ENCODE data around the gene KDM4C.

KDM4C gene

DNA sequence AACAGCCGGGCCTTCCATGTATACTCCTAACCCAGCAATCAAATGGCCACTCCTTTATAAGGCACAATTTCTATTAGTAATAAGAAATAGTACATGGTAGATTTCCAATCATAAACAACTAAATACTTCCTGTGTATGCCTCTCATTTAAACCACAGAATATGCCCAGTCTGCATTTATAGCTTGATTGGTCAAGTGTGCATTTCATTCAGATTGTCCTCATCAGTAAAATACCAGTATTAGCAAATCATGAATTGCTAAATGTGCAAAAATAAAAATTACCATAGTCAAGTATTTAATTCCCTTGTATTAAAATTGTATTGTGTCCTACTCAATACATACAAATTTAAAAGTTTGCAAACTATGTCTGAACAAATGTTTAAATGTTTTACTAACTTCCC is 406.2 kb downstream of the KDM4C start:
- Histone ChIP-seq H3K36me3 (ENCODE audit: insufficient read depth) (no peaks in the 10 kb centered on the region), H3K9ac (no peak overlapping the region), H3K79me2 (ENCODE audit: insufficient read depth, low read depth) (no peaks in the 10 kb centered on the region), H2AFZ (ENCODE audit: low read depth) (no peak overlapping the region), H3K27me3 (ENCODE audit: insufficient read depth, low read depth) (no peaks in the 10 kb centered on the region), H3K27ac (no peak overlapping the region), H3K4me3 (IDR thresholded peaks at IDR 0.05; ENCODE audit: insufficient read depth, low read depth, low read length) (no peak overlapping the region), H4K20me1 (ENCODE audit: insufficient read depth) (no peaks in the 10 kb centered on the region), H3K4me2 (no peak overlapping the region), H3K4me1 (ENCODE audit: low read depth, poor library complexity, severe bottlenecking) (no peaks in the 10 kb centered on the region)
- TF ChIP-seq, protein P1, sequence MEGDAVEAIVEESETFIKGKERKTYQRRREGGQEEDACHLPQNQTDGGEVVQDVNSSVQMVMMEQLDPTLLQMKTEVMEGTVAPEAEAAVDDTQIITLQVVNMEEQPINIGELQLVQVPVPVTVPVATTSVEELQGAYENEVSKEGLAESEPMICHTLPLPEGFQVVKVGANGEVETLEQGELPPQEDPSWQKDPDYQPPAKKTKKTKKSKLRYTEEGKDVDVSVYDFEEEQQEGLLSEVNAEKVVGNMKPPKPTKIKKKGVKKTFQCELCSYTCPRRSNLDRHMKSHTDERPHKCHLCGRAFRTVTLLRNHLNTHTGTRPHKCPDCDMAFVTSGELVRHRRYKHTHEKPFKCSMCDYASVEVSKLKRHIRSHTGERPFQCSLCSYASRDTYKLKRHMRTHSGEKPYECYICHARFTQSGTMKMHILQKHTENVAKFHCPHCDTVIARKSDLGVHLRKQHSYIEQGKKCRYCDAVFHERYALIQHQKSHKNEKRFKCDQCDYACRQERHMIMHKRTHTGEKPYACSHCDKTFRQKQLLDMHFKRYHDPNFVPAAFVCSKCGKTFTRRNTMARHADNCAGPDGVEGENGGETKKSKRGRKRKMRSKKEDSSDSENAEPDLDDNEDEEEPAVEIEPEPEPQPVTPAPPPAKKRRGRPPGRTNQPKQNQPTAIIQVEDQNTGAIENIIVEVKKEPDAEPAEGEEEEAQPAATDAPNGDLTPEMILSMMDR (conservative IDR thresholded peaks at IDR 0.05; ENCODE audit: low read depth, low read length): no peak

DNA sequence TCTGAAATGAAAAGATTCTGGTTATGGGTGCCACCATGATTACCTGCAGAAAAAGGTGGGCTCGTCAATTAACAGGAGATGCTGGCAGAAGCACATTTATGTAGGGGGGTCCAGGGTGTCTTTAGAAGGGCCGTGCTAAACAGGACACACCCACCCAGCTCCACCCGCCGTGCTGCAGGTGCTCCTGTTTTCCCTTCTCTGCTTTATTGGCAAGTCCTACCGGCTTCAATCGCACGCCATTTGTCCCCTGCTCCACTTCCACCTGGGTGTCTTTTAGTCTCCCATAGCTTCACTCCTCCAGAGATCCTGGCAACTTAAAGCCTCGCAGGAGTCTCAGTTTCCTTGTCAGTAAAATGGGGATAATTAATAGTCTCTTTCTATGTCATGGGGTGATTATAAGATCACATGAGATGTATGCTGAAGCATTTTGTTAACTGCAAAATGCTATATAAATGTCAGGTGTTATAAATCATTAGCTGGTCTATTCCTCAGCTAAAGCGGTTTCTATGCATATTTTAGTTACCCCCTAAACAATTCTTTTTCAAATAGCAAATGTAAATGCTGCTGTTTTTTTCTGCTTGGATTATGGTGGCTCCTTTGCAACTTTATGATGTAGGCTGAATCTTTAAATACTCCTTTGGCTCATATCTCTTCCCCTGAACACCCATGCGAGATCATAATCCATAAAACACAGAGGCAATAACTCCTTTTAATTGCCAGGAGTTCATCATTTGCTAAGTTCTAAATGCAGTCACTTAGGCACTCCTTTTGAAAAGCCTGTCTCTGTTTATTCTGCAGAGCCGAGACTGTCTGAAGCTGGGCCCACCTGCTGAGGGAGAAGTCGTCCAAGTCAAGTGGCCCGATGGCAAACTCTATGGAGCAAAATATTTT is 406.9 kb downstream of the KDM4C start:
- Histone ChIP-seq H3K27ac (no peak overlapping the region), H3K4me3 (IDR thresholded peaks at IDR 0.05; ENCODE audit: insufficient read depth, low read depth, low read length) (no peak overlapping the region), H3K27me3 (ENCODE audit: insufficient read depth, low read depth) (no peaks in the 10 kb centered on the region), H3K4me2 (no peak overlapping the region), H3K36me3 (ENCODE audit: insufficient read depth) (no peaks in the 10 kb centered on the region), H3K4me1 (ENCODE audit: low read depth, poor library complexity, severe bottlenecking) (no peaks in the 10 kb centered on the region), H3K79me2 (ENCODE audit: insufficient read depth, low read depth) (no peaks in the 10 kb centered on the region), H4K20me1 (ENCODE audit: insufficient read depth) (no peaks in the 10 kb centered on the region), H2AFZ (ENCODE audit: low read depth) (no peak overlapping the region), H3K9ac (no peak overlapping the region)
- TF ChIP-seq, protein P1 (conservative IDR thresholded peaks at IDR 0.05; ENCODE audit: low read depth, low read length): no peak

DNA sequence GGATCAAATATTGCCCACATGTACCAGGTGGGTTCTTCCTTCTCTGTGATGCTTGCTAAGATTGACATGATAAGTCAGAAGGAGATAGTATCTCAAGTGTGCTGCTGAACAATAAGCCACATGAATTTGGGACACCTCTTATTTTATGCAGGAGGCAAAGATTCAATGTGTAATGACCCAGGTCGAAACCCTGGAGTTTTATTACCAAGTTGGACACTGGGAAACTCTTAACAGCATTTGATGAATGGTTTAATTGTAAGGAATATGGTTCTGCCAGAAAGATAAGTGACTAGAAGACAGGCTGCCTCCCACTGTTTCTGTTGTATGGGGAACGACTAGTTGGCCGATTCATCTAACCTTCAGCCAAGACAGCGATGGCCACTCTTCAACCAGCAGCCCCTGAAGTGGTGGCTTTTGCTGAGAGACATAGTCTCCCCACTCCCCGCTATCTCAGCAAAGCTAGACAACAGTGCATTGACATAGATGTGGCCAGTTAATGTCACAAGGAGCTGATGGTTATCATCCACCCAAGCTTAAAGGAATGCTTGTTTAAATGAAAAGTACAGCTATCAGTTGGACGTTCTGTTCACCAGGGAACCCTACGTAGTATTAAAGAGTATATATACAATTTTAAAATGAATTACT is 407.7 kb downstream of the KDM4C start:
- H3K4me2 ChIP-seq: no peak overlapping the region
- H3K27ac ChIP-seq: no peak overlapping the region
- H3K4me3 ChIP-seq (IDR thresholded peaks at IDR 0.05; ENCODE audit: insufficient read depth, low read depth, low read length): no peak overlapping the region
- H3K36me3 ChIP-seq (ENCODE audit: insufficient read depth): no peaks in the 10 kb centered on the region
- H4K20me1 ChIP-seq (ENCODE audit: insufficient read depth): no peaks in the 10 kb centered on the region
- TF ChIP-seq, protein P1 (conservative IDR thresholded peaks at IDR 0.05; ENCODE audit: low read depth, low read length): no peak
- no peaks in the 10 kb centered on the region for H3K79me2 ChIP-seq (ENCODE audit: insufficient read depth, low read depth)
- no peaks in the 10 kb centered on the region for H3K27me3 ChIP-seq (ENCODE audit: insufficient read depth, low read depth)
- no peak overlapping the region for H3K9ac ChIP-seq
- H3K4me1 ChIP-seq (ENCODE audit: low read depth, poor library complexity, severe bottlenecking): no peaks in the 10 kb centered on the region
- no peak overlapping the region for H2AFZ ChIP-seq (ENCODE audit: low read depth)

DNA sequence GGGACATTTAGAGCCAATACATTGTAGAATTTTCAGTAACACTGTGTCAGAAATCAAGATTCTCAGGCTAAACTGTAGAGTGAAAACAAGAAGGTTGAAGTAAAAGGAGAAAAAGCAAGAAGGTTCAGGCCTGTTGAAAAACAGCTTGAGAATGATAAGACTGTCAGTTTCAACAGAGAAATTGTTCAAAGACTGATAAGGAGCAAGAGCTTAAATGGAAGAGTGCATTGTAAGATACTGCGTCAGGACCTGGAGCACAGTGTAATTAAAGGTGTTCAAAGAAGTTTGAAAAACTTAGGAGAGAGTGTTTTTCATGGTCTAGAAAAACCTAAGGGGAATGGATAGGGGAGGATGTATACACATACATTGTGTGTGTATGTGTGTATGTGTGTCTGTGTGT is 408.3 kb downstream of the KDM4C start:
- H3K36me3 ChIP-seq (ENCODE audit: insufficient read depth): no peaks in the 10 kb centered on the region
- no peaks in the 10 kb centered on the region for H3K27me3 ChIP-seq (ENCODE audit: insufficient read depth, low read depth)
- TF ChIP-seq, protein P1 (conservative IDR thresholded peaks at IDR 0.05; ENCODE audit: low read depth, low read length): no peak
- H3K4me3 ChIP-seq (IDR thresholded peaks at IDR 0.05; ENCODE audit: insufficient read depth, low read depth, low read length): no peak overlapping the region
- H3K79me2 ChIP-seq (ENCODE audit: insufficient read depth, low read depth): no peaks in the 10 kb centered on the region
- no peak overlapping the region for H2AFZ ChIP-seq (ENCODE audit: low read depth)
- H3K27ac ChIP-seq: no peak overlapping the region
- no peaks in the 10 kb centered on the region for H3K4me1 ChIP-seq (ENCODE audit: low read depth, poor library complexity, severe bottlenecking)
- H3K4me2 ChIP-seq: no peak overlapping the region
- no peak overlapping the region for H3K9ac ChIP-seq
- H4K20me1 ChIP-seq (ENCODE audit: insufficient read depth): no peaks in the 10 kb centered on the region

Measured in KMS-11 (cell line).